GM13977 (cell line): Measurements from ENCODE around the gene FXYD1.
"Not testable (repeated sequence)": the region's sequence is repeated elsewhere in the genome, so short reads cannot be mapped to it uniquely, and the experiment has no call there.

Experiments used
- DNase-seq: peaks from one replicate; pipeline ENCODE4 v3.0.0; 2012; ENCODE audit warnings: low spot score
- in situ Hi-C: fragments of 300-500 bp; cut with MboI; formaldehyde crosslinking; loops from one replicate; pipeline ENCODE4 v1.12.0; 2022; ENCODE audit warnings: low sequenced_read_pairs, low pct_unique_long_range_greater_than_20kb, mixed read lengths, inconsistent platforms; ENCODE audit not compliant: unreplicated experiment
- TF ChIP-seq, protein P1 (sequence below): IDR thresholded peaks from 2 replicates; pipeline ENCODE4 v1.5.1; 2012; ENCODE audit warnings: mild to moderate bottlenecking, control low read depth; ENCODE audit not compliant: insufficient read depth; ENCODE audit errors: extremely low read depth, missing control alignments

Gene FXYD1

DNA sequence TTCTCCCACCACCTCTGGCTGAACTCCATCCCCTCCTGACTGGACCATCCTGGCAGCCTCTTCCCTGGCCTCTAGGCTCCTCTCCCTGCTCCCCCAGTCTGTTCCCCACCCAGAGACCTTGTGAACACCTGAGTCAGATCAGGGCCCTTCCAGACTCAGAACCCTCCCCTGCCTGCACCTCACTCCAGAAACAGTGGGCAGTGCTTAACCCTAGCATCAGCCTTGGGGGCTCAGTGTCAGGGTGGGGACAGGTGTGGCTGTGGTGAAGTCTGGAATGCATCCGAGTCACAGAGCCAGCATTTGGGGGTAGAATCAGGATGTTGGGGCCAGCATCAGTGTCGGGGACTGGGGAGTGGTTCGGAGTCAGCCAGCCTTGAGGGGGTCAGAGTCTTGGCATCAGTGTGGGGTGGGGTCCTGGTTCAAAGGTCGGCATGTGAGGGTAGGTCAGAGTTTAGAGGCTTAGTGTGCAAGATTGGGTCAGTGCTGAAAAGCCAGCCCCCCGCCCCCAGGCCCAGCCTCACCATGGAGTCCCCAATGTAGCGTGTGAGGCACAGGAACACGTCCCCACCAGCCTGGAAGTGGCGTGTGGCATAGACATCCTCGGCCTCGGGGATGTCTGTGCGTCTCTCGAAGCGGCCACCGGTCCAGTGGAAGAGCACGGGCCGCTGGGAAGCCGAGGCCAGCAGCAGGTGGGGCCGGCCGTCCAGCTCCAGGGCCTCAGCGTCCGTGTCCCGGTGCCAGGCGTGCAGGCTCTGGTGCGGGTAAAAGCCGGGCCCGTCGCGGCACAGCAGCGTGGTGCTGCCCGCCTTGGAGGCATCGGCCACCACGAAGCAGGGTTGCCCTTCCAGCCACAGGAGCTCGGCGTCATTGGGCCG, 12.6 kb upstream of the FXYD1 start:
- TF ChIP-seq, protein P1, sequence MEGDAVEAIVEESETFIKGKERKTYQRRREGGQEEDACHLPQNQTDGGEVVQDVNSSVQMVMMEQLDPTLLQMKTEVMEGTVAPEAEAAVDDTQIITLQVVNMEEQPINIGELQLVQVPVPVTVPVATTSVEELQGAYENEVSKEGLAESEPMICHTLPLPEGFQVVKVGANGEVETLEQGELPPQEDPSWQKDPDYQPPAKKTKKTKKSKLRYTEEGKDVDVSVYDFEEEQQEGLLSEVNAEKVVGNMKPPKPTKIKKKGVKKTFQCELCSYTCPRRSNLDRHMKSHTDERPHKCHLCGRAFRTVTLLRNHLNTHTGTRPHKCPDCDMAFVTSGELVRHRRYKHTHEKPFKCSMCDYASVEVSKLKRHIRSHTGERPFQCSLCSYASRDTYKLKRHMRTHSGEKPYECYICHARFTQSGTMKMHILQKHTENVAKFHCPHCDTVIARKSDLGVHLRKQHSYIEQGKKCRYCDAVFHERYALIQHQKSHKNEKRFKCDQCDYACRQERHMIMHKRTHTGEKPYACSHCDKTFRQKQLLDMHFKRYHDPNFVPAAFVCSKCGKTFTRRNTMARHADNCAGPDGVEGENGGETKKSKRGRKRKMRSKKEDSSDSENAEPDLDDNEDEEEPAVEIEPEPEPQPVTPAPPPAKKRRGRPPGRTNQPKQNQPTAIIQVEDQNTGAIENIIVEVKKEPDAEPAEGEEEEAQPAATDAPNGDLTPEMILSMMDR: no peak
- no peak for DNase-seq
- in situ Hi-C loops: no loop called here

DNA sequence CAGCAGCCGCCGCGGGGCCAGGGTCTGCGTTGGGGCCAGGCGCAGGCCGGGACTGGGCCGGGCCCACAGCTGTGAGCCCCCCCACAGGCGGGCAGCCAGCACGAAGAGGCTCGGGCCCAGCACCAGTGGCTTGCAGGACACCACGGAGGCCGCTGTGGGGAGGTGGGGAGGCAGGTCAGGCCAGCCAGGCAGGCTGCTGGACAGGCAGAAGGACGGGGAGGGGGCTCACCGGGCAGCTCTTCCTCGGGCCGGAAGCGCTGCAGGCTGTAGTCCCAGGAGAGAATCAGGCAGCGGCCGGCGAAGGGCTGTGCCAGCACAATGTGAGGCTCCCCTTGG, 12.0 kb upstream of the FXYD1 start:
- in situ Hi-C loops: no loop called here
- TF ChIP-seq, protein P1: no peak
- DNase-seq: no peak

DNA sequence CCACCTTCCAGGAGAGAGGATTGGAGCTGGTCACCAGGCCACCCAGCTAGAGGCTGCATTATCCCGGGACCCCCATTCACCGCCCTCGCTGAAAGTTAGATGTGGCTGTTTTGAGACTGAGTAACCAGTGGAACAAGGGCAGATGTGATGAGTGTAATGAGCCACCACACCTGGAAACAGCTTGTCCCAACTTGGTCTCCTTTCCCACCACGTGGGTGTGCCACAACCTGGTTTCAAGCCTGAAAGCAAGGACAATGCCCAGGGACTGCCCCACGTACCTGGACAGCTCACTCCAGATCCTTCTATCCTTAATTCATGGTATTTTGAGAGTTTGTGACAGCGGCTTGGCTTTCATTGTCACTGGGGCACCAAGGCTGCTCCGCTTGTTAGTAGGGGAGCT, 10.8 kb upstream of the FXYD1 start:
- in situ Hi-C loops: no loop called here
- no peak for DNase-seq
- TF ChIP-seq, protein P1: no peak

DNA sequence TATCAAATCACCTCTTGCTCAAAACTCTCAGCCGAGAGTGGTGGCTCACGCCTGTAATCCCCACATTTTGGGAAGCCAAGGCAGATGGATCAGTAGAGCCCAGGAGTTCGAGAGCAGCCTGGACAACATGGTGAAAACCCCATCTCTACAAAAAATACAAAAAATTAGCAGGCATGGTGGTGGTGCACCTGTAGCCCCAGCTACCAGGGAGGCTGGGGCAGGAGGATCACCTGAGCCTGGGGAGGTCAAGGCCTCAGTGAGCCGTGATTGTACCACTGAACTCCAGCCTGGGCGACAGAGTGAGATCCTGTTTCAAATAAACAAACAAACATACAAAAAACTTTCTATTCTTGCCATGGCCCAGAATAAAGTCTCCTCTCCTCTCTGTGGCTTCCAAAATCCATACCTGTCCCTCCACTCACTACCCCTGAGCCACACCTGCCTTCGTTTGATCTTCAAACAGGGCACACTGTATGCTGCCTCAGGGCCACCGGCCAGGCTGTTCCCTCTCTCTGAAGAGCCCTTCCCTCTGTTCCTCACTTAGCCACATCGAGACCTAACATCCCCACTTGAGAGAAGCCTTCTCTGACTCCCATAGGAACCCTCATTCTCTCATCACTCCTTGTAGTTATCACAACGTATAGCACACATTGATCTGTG, 10.1 kb upstream of the FXYD1 start:
- in situ Hi-C loops: no loop called here
- TF ChIP-seq, protein P1: no peak
- no peak for DNase-seq

DNA sequence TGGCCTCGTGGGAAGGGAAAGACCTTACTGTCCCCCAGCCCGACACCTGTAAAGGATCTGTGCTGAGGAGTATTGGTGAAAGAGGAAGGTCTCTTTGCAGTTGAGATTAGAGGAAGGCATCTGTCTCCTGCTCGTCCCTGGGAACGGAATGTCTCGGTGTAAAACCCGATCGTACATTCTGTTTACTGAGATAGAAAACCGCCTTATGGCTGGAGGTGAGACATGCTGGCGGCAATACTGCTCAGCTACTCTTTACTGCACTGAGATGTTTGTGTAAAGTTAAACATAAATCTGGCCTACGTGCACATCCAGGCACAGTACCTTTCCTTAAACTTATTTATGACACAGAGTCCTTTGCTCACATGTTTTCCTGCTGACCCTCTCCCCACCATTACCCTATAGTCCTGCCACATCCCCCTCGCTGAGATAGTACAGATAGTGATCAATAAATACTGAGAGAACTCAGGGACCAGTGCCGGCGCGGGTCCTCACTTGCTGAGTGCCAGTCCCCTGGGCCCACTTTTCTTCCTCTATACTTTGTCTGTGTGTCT, 8.8 kb upstream of the FXYD1 start:
- in situ Hi-C loops, DNase-seq: not testable (repeated sequence)

DNA sequence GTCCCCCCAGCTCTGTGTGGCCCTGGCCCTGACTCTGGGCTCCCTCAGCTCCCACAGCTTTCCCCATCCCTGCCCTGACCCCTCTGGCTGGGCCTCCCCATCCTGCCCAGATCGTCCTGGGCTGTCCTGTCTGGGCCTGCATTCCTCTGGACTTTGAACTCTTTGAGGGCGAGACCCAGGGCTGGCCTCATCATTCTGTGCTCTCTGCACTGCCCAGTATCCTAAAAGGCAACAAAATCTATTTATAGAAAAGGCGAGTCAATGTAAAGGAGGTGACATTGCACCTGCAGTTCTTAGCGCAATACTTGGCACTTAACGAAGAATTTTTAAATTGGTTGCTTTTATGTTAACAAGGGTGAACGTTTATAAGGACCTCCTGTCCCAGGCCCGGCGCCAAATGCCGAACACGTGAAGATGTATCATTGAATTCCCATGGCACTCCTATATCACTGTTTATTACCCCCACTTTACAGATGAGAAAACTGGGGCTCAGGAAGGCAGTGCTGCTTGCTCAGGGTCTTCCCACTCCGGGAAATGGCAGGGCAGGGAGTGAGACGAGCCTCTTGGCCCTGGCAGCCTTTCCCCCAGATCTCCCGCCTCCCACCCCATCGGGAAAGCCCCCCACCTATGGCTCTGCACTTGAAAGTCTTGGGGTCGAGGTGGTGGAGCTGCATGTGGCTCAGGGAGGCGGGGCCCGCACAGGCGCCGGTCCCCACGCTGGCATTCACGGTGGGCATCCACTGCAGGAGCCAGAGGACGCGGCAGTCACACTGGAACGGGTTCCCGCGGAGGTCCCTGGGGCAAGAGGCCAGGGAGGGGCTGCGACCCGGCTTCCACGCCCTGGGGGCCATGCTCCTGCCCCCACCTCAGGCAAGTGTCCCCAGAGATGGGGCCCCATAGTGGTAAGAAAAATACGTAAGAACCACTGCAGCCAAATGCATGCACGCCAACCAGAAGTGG, 7.6 kb upstream of the FXYD1 start:
- in situ Hi-C loops: no loop called here
- TF ChIP-seq, protein P1: no peak
- DNase-seq: no peak
